C4-2B (cell line): ENCODE results near the gene WNT5B.

Experiments
- H3K27ac ChIP-seq: fragments of 450-650 bp; 2 replicates; pipeline ENCODE4 v1.5.1; 2017
- ZFX ChIP-seq: fragments of 450-650 bp; IDR thresholded peaks from 2 replicates; pipeline ENCODE4 v1.6.1; 2017
- TF ChIP-seq, protein P1 (sequence below): fragments of 450-650 bp; conservative IDR thresholded peaks from 2 replicates; pipeline ENCODE4 v1.5.1; 2017; ENCODE audit warnings: mild to moderate bottlenecking

The WNT5B gene

DNA sequence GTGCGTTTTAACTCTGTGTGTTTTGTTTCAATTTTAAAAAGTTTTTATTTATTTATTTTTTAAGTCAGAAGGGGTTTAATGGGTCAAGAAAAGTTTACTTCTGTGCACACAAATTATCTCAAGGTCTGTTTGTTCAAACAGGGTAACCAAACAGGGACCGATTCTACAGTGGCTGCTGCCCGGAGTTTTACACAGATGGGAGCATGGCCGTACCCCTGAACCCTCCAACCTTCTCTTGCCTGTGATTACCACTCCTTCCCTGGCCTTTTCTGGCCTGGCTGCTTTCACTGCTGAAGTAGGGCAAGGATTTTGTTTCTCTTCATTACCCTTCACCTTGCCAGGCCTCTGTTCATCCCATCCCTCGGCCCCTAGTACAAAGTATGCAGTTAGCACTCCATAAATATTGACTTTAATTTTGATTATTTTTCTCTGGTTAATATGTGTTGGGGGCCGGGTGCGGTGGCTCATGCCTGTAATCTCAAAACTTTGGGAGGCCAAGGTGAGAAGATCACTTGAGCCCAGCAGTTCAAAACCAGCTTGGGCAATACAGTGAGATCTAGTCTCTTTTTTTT lies 18.9 kb upstream of the WNT5B start:
- H3K27ac ChIP-seq, result no peak overlapping the region

GRCh38 chr12:1611803-1612572 lies 17.0 kb upstream of the WNT5B start:
- H3K27ac ChIP-seq, result no peak overlapping the region
- TF ChIP-seq, protein P1, sequence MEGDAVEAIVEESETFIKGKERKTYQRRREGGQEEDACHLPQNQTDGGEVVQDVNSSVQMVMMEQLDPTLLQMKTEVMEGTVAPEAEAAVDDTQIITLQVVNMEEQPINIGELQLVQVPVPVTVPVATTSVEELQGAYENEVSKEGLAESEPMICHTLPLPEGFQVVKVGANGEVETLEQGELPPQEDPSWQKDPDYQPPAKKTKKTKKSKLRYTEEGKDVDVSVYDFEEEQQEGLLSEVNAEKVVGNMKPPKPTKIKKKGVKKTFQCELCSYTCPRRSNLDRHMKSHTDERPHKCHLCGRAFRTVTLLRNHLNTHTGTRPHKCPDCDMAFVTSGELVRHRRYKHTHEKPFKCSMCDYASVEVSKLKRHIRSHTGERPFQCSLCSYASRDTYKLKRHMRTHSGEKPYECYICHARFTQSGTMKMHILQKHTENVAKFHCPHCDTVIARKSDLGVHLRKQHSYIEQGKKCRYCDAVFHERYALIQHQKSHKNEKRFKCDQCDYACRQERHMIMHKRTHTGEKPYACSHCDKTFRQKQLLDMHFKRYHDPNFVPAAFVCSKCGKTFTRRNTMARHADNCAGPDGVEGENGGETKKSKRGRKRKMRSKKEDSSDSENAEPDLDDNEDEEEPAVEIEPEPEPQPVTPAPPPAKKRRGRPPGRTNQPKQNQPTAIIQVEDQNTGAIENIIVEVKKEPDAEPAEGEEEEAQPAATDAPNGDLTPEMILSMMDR, result no peak
- no peak for TF ChIP-seq ZFX

More for the DNA sequence above, 18.9 kb upstream of the WNT5B start:
- TF ChIP-seq ZFX, result no peak
- TF ChIP-seq, protein P1, result no peak

DNA sequence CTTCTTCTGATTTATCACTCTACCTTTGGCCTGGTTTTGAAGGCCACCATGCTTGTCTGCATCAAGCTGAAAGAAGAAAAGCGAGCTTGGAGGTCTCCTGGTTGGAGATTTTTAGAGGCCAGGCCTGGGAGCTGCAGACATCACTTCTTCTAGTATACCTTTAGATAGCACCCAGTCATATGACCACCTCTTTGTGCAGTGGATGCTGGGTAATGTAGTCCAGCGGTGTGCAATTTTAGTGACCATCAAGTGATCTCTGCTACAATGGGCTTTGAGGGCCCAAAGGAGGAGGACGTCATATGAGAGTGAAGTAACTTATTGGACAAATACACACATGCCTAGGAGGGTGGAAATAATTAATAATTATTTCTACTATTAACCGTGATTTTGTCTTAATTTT lies 15.2 kb upstream of the WNT5B start:
- H3K27ac ChIP-seq, result no peak overlapping the region

DNA sequence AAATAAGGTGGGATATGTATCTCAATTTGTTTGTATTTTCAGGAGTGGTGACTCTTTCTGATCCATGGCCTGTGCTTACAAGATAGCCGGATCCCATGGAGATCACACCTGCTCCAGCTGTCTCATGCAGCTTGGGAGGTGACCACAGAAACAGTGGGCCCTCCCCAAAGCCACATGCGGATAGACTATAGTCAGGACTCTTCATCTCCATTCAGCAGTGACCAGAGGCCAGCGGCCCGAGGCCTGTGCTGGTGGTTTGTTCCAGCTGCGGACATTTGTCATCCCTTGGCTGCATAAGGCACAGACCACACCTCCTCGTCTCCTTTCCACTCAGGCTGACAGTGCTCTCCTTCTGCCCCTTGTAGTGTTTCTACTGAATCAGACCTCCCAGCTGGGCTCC lies 14.7 kb upstream of the WNT5B start:
- H3K27ac ChIP-seq, result no peak overlapping the region
- no peak for TF ChIP-seq ZFX
- TF ChIP-seq, protein P1, result no peak

More for the DNA sequence above, 15.2 kb upstream of the WNT5B start:
- TF ChIP-seq, protein P1, result no peak
- no peak for TF ChIP-seq ZFX

DNA sequence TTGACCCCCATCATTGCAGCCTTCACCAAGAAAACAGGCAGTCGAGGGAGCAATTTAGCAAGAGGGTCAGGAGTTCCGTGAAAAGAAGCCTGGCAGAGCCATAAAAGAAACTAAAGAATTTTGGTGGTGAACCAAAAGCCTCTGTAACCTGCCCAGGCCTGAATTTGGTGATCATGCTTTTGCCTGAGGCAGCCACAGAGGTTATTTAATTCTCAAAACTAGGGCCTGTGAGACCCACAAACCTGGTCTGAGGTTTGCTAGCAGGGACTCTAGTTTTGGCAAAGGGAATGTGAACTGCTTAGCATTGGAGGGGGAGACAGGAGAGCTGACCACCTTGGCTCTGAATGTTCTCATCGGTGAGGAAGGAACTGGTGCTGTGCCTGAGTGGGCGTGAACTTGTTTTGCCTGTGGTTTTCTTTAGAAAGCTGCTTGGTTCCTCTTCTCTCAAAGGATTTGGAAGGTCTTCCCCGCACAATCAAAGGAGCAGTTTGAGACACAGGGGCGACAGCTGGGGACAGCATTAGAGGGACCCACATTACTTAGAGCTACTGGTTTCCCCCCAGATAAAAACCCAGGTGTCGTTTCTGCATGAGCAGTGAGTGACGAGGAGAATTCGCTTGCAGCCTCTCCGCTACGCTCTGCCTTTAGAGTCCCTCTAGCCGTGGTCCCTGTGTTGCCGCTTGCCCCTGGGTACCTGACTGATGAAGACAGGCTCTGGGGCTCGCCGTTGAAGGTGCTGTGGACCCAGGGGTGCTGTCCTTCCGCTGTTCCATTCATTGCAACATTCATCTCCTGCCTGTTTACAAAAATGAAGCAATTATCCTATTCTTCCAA lies 12.6 kb upstream of the WNT5B start:
- no peak for TF ChIP-seq ZFX
- TF ChIP-seq, protein P1, result no peak
- no peak overlapping the region for H3K27ac ChIP-seq

DNA sequence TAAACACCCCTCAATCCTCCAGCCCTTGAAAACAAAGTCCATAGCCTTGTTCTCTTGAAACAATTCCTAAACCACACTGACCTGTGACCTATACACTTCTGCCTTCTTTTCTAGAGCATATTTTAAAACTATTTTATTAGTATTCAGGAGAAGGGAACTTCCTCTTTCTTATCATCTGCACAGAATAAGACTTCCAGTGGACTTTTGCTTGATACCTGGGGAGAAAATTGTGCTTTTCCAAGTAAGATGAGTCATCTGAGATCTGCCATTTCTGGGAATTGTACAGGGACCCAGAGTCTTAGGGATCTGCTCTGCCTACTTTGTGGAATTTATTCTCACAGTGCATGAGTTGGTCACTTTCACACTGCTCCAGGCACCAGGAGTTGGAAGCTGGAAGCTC lies 10.5 kb upstream of the WNT5B start:
- no peak overlapping the region for H3K27ac ChIP-seq
- TF ChIP-seq, protein P1, result no peak
- no peak for TF ChIP-seq ZFX

DNA sequence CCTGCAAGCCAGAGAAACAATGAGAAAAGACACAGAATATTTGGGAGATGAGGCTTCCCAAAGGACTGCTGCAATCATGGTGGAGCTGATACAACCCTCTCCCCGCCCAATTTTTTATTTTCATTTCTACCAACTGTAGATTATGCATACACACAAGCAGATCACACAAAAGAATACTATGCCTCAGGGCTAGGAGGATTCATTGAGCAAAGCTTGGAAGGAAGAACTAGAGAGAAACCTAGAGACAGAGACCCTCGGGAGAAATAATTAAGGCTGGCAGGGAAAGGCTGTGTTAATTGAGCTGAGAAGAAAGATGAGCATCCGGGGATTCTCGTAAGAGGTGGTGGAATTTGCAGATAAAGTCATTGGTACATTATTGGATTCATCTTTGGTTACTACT lies 9.9 kb upstream of the WNT5B start:
- TF ChIP-seq ZFX, result no peak
- TF ChIP-seq, protein P1, result no peak
- no peak overlapping the region for H3K27ac ChIP-seq
